Osteoblast (primary cell): ENCODE measurements around the gene LCE2A. TPM values are rescaled to one million over a fixed set of nuclear protein-coding genes. Genes with fewer than 3 reads are reported as not detected.

Experiments
- DNase-seq: peaks from one replicate; pipeline ENCODE4 v3.0.0; 2011; ENCODE audit warnings: low spot score, mixed read lengths; ENCODE audit not compliant: insufficient read length; ENCODE audit errors: missing footprints
- H2AFZ ChIP-seq: 2 replicates; pipeline ENCODE4 v1.6.0; 2011; ENCODE audit warnings: mild to moderate bottlenecking, low read length
- H3K27ac ChIP-seq: 2 replicates; pipeline ENCODE4 v1.5.1; 2011; ENCODE audit warnings: mild to moderate bottlenecking, low read depth, low read length, moderate library complexity
- H3K27me3 ChIP-seq: 2 replicates; pipeline ENCODE4 v1.6.0; 2012; ENCODE audit warnings: mild to moderate bottlenecking, control low read depth, inconsistent platforms, low read length, moderate library complexity; ENCODE audit not compliant: insufficient read depth
- H3K36me3 ChIP-seq: 2 replicates; pipeline ENCODE4 v1.5.1; 2011; ENCODE audit warnings: mild to moderate bottlenecking, low read length, control low read depth, moderate library complexity; ENCODE audit not compliant: insufficient read depth
- H3K4me1 ChIP-seq: 2 replicates; pipeline ENCODE4 v1.5.1; 2011; ENCODE audit warnings: mild to moderate bottlenecking, low read length, control low read depth, moderate library complexity; ENCODE audit not compliant: insufficient read depth
- H3K4me2 ChIP-seq: 2 replicates; pipeline ENCODE4 v1.6.0; 2011; ENCODE audit warnings: mild to moderate bottlenecking, low read length; ENCODE audit not compliant: insufficient read depth
- H3K4me3 ChIP-seq: fragments of 200-600 bp; sonication (generic); 3 replicates; pipeline ENCODE4 v1.5.1; 2012; ENCODE audit warnings: mild to moderate bottlenecking, low read length, inconsistent platforms; ENCODE audit not compliant: insufficient read depth
- H3K79me2 ChIP-seq: 2 replicates; pipeline ENCODE4 v1.6.0; 2012; ENCODE audit warnings: mild to moderate bottlenecking, low read length, control low read depth, inconsistent platforms; ENCODE audit not compliant: insufficient read depth
- H3K9me3 ChIP-seq: 2 replicates; pipeline ENCODE4 v1.5.1; 2011; ENCODE audit warnings: low read depth, low read length, control low read depth
- H4K20me1 ChIP-seq: 2 replicates; pipeline ENCODE4 v1.6.0; 2012; ENCODE audit warnings: mild to moderate bottlenecking, low read length, control low read depth; ENCODE audit not compliant: insufficient read depth
- CTCF ChIP-seq: IDR thresholded peaks from 2 replicates; pipeline ENCODE4 v1.5.1; 2011; ENCODE audit warnings: mild to moderate bottlenecking, low read depth, low read length, moderate library complexity; ENCODE audit errors: extremely low read depth
- total RNA-seq: library from RNA; depleted of rRNA; stranded (reverse); fragments of >200 nt; gene quantifications from 2 replicates; pipeline ENCODE4 v1.2.3, GENCODE V29; 2012

The LCE2A gene
- total RNA-seq, 1 donor: not detected

DNA sequence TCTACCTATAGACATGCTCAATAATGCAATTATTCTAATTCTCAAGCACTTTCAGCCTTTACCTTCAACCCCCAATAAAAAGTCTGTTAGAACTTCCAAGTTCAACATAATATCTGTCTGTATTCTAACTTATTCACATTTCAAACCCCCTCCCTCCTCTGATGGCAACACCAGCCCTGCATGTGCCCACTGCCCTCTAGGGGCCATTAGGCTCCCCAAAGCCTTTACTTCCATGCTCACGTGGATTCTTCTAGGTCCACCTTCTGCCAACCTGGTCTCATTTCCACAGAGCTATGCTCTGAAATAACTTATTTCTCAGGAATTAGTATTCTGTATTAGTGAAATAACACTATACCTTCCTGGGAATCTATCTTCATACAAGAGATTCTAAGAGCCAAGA, 37.5 kb downstream of the LCE2A start:
- Histone ChIP-seq H3K4me3 (no peak overlapping the region), H3K79me2 (no peaks in the 10 kb centered on the region), H3K4me1 (no peaks in the 10 kb centered on the region), H3K27me3 (no peaks in the 10 kb centered on the region), H3K36me3 (no peaks in the 10 kb centered on the region), H3K27ac (no peak overlapping the region), H4K20me1 (no peaks in the 10 kb centered on the region), H3K9me3 (no peaks in the 10 kb centered on the region), H3K4me2 (no peak overlapping the region), H2AFZ (no peak overlapping the region)
- no peak for DNase-seq
- TF ChIP-seq CTCF: no peak

- no peaks in the 10 kb centered on the region for H4K20me1 ChIP-seq
- H3K4me3 ChIP-seq: no peak overlapping the region
- DNase-seq: no peak
- no peak overlapping the region for H2AFZ ChIP-seq
- H3K36me3 ChIP-seq: no peaks in the 10 kb centered on the region
- H3K27ac ChIP-seq: no peak overlapping the region
- H3K9me3 ChIP-seq: no peaks in the 10 kb centered on the region
- H3K27me3 ChIP-seq: no peaks in the 10 kb centered on the region
- H3K79me2 ChIP-seq: no peaks in the 10 kb centered on the region
- no peaks in the 10 kb centered on the region for H3K4me1 ChIP-seq
- H3K4me2 ChIP-seq: no peak overlapping the region
- TF ChIP-seq CTCF: no peak
Measured at GRCh38 chr1:152737997-152738396, 39.9 kb downstream of the LCE2A start.

GRCh38 chr1:152739841-152740240, 41.7 kb downstream of the LCE2A start:
- Histone ChIP-seq H3K27ac (no peak overlapping the region), H3K4me1 (no peaks in the 10 kb centered on the region), H3K36me3 (no peaks in the 10 kb centered on the region), H2AFZ (no peak overlapping the region), H3K27me3 (no peaks in the 10 kb centered on the region), H3K9me3 (no peaks in the 10 kb centered on the region), H3K4me2 (no peak overlapping the region), H4K20me1 (no peaks in the 10 kb centered on the region), H3K4me3 (no peak overlapping the region), H3K79me2 (no peaks in the 10 kb centered on the region)
- no peak for DNase-seq
- TF ChIP-seq CTCF: no peak

- Histone ChIP-seq H3K27me3 (no peaks in the 10 kb centered on the region), H3K4me1 (no peaks in the 10 kb centered on the region), H3K36me3 (no peaks in the 10 kb centered on the region), H3K27ac (no peak overlapping the region), H2AFZ (no peak overlapping the region), H3K4me2 (no peak overlapping the region), H3K79me2 (no peaks in the 10 kb centered on the region), H3K9me3 (no peaks in the 10 kb centered on the region), H3K4me3 (no peak overlapping the region), H4K20me1 (no peaks in the 10 kb centered on the region)
- DNase-seq: no peak
- no peak for TF ChIP-seq CTCF
Measured at GRCh38 chr1:152741656-152742055, 43.5 kb downstream of the LCE2A start.
